Measurements from ENCODE around the gene SLC37A1. TPM values are rescaled to one million over a fixed set of nuclear protein-coding genes. Genes with fewer than 3 reads are reported as not detected.

SLC37A1 gene
- total RNA-seq, 1 experiment from 2014 or later, result 15.0 TPM

GRCh38 chr21:42472521-42472920 is 41.1 kb upstream of the SLC37A1 start:
- Histone ChIP-seq H2AFZ (ENCODE audit: low read depth, low read length, poor library complexity, severe bottlenecking) (no peak overlapping the region), H3K4me2 (ENCODE audit: low read length) (no peak overlapping the region), H3K36me3 (ENCODE audit: control insufficient read depth in 1 of 2, insufficient read depth in 2 of 2, low read length in 2 of 2) (no peaks in the 10 kb centered on the region), H3K27me3 (ENCODE audit: insufficient read depth, low read length) (no peaks in the 10 kb centered on the region), H3K79me2 (ENCODE audit: insufficient read depth, low read length) (no peaks in the 10 kb centered on the region), H3K4me1 (ENCODE audit: control insufficient read depth in 1 of 2, insufficient read depth in 2 of 2, low read length in 2 of 2) (peaks cover 12 to 20% of the 10 kb centered on the region in 2 experiments), H4K20me1 (ENCODE audit: insufficient read depth) (no peaks in the 10 kb centered on the region), H3K9me3 (ENCODE audit: control insufficient read depth in 1 of 2, insufficient read depth in 1 of 2, low read depth in 1 of 2, low read length in 2 of 2) (no peaks in the 10 kb centered on the region), H3K9me2 (ENCODE audit: insufficient read depth) (no peaks in the 10 kb centered on the region), H3K27ac (ENCODE audit: low read depth, low read length) (no peak overlapping the region), H3K9ac (ENCODE audit: low read length) (no peak overlapping the region), H3K4me3 (replicated peaks in 1 of 2; ENCODE audit: low read depth in 1 of 2, low read length in 2 of 2) (no peak overlapping the region)
- ChIA-PET POLR2A (no interaction called here), RAD21 (ENCODE audit: low non-redundant PET in 1 of 2, low total read pairs in 2 of 2, uncharacterized antibody in 2 of 2, unreplicated experiment in 2 of 2) (no interaction called here), CTCF (no interaction called here)
- ATAC-seq (no peak), DNase-seq (ENCODE audit: low read depth, low spot score) (no peak)
- no TSS peak for BruUV-seq (replicated peaks)
- intact Hi-C loops (cut with micrococcal nuclease), result no loop called here
- TF ChIP-seq SIN3A (IDR thresholded peaks at IDR 0.05; ENCODE audit: low read depth) (no peak), SRF (IDR thresholded peaks at IDR 0.05; ENCODE audit: low read depth) (no peak), CEBPB (IDR thresholded peaks at IDR 0.05; ENCODE audit: low read depth) (no peak), RAD21 (IDR thresholded peaks at IDR 0.05; ENCODE audit: low read depth) (no peak), ELF1 (IDR thresholded peaks at IDR 0.05; ENCODE audit: borderline replicate concordance, low read depth) (no peak), REST (IDR thresholded peaks at IDR 0.05; ENCODE audit: low read depth) (no peak), FOSL1 (IDR thresholded peaks at IDR 0.05; ENCODE audit: low read depth) (no peak), ZFX (IDR thresholded peaks at IDR 0.05) (no peak), CBX3 (IDR thresholded peaks at IDR 0.05; ENCODE audit: low read depth) (no peak), EGR1 (IDR thresholded peaks at IDR 0.05; ENCODE audit: low read depth) (no peak), POLR2A (IDR thresholded peaks at IDR 0.05; ENCODE audit: borderline replicate concordance, extremely low read depth, insufficient read depth, insufficient read length) (no peak), CTCF (IDR thresholded peaks at IDR 0.05 in 2 of 3, conservative IDR thresholded peaks at IDR 0.05 in 1 of 3; ENCODE audit: borderline replicate concordance in 1 of 3, insufficient read depth in 1 of 3, low read depth in 2 of 3, low read length in 2 of 3) (no peak), EZH2phosphoT487 (IDR thresholded peaks at IDR 0.05; ENCODE audit: borderline replicate concordance) (no peak), EZH2 (IDR thresholded peaks at IDR 0.05) (no peak)

Data from HCT116 (cell line).